ENCODE results near the gene SYP.

Gene SYP

DNA sequence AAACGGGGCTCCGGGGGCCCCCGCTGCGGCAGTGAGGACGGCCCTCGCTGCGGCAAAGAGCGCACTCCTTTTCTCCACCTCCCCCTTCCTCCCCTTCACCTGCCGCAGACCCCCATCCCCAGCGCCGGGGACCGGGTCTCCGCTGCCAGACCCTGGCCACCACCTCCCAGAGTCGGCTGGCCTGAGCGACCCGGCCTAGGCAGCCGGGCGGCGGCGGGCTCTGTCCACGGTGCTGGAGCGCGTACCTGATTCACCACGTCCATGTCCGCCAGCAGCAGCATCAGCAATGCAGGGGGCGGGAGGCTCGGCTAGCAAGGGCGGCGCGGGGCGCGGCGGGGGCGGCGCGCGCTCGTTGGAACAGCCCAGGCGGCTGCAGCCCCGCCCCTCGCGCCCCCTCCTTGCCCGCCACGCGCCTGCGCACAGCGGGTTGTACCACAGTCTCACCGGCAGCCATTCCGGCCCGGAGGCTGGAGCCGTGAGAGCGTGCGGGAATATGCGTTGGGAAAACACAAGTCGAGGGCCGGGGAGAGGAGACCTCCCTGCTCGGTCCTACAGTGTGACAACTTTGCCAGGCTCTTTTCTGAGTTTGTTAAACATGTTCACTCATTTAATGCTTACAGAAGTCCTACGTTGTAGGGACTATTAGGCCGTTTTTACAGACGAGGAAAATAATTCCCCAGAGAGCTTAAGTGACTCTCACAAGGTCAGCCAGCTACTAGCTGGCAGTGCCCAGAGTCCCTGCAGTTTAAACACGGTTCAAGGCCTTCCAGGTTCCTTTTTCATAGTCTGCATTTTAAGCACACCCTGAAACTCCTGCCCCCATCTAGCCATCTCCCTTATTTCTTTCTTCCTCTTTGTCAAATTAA lies at the start of gene SYP:
TSS of gene SYP (minus strand) at position 288 of the 866 bp plus-strand sequence. CDS start at position 281, 7 bp downstream.
- in situ Hi-C loops (cut with MboI; ENCODE audit: low pct_unique_long_range_greater_than_20kb, low sequenced_read_pairs), result no loop called here
- peak; percentile 93 for DNase-seq

DNA sequence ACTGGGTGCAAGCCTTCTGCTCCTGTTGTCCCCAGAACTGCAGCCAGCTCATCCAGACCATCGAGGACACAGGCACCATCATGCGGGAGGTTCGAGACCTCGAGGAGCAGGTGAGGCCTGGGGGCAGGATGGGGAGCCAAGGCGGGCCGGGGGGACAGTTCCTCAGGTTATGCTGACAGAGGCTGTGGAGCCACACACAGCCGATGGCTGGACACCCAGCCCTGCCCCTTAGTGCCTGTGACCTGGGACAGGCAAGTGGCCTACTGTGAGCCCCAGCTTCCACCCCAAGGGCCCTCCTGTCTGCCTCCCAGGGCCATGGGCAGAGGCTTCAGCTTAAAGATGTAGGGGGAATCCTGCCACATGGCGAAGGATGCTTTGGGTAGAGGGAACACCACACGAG lies 49.6 kb upstream of the SYP start:
- in situ Hi-C loops (cut with MboI; ENCODE audit: low pct_unique_long_range_greater_than_20kb, low sequenced_read_pairs), result no loop called here

DNA sequence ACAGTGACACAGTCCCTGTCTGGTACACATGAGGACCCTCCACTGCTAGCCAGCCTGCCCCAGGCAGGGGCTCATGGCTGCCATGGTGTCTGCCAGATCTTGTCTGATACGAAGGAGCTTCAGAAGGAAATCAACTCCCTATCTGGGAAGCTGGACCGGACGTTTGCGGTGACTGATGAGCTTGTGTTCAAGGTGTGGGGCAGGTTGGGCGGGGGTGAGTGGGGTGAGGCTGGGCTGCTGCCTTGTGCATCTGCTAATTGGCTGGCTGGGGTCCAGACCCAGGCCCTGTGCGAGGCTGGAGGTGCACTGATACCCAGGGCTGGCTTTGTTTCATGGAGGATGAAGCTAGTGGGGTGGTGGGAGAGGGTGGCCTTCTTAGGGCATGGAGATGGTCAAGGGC lies 49.1 kb upstream of the SYP start:
- no peak for DNase-seq
- in situ Hi-C loops (cut with MboI; ENCODE audit: low pct_unique_long_range_greater_than_20kb, low sequenced_read_pairs), result no loop called here

More for the DNA sequence above, 49.6 kb upstream of the SYP start:
- DNase-seq, result no peak

DNA sequence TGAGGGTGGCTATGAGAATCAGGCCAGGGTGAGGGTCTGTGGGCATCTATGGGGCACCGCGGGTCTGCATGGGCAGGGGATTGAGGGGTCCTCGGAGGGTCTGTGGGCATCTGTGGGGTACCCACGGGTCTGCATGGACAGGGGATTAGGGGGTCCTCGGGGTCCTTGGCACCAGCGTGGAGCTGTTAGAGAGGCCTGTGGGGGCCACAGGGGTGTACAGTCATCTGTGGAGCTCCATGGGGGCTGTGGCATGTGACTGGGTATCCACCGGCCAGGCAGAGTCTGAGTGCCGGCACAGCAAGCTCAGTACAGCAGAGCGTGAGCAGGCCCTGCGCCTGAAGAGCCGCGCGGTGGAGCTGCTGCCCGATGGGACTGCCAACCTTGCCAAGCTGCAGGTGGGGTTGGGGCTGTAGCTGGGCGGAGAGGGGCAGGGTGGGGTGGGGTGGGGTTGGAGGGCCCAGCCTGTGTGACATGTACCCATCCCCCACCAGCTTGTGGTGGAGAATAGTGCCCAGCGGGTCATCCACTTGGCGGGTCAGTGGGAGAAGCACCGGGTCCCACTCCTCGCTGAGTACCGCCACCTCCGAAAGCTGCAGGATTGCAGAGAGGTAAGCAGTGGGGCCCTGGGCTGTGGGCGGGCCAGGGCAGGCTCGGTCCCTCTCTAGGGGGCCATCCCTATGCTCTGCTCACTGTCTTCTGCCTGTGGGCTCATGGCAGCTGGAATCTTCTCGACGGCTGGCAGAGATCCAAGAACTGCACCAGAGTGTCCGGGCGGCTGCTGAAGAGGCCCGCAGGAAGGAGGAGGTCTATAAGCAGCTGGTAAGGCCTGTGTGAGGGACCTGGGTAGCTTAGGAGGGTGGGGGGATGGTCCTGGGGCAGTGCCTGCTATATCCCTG lies 48.2 kb upstream of the SYP start:
- no peak for DNase-seq
- in situ Hi-C loops (cut with MboI; ENCODE audit: low pct_unique_long_range_greater_than_20kb, low sequenced_read_pairs), result no loop called here

DNA sequence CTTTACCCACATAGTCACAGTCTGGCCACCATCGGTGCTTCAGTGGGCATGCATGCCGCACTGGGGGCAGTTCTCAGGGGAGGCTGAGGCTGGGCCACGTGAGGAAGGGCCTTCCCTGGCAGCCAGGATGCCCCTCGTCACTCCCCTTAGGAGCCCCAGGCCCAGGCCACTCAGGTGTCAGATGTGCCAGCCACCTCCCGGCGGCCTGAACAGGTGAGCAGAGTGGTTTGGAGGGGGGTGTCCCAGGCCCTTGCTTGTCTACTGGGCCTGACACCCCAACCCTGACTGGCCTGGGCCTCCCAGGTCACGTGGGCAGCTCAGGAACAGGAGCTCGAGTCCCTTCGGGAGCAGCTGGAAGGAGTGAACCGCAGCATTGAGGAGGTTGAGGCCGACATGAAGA lies 47.4 kb upstream of the SYP start:
- in situ Hi-C loops (cut with MboI; ENCODE audit: low pct_unique_long_range_greater_than_20kb, low sequenced_read_pairs), result no loop called here
- no peak for DNase-seq

DNA sequence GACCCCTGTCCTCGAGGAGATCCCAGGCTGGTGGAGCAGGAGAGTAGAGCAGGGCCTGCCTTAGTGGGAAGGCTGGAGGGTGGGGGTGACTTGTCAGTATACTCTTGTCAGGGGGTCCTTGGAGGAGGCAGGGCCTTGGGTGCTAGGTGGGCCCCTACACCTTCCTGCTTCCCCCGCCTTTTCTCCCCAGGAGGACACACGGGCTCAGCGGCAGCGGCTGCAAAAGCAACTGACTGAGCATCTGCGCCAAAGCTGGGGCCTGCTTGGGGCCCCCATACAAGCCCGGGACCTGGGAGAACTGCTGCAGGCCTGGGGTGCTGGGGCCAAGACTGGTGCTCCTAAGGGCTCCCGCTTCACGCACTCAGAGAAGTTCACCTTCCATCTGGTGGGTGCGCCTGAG lies 46.5 kb upstream of the SYP start:
- in situ Hi-C loops (cut with MboI; ENCODE audit: low pct_unique_long_range_greater_than_20kb, low sequenced_read_pairs), result no loop called here
- no peak for DNase-seq

DNA sequence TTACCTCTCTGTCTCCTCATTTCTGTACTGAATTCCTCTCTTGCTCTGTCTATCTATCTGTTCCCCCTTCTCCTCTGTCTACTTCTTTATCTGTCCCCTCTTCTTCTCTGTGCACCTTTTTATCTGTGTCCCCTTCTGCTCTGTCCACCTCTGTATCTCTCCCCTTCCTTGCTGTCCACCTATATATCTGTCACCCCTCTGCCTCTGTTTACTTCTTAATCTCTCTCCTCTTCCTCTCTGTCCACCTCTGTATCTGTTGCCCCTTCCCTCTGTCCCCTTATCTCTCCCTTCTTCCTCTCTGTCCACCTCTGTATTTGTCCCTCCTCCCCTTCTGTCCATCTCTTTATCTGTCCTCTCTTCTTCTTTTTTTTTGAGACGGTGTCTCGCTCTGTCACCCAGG lies 44.2 kb upstream of the SYP start:
- in situ Hi-C loops (cut with MboI; ENCODE audit: low pct_unique_long_range_greater_than_20kb, low sequenced_read_pairs), result no loop called here
- DNase-seq, result no peak

DNA sequence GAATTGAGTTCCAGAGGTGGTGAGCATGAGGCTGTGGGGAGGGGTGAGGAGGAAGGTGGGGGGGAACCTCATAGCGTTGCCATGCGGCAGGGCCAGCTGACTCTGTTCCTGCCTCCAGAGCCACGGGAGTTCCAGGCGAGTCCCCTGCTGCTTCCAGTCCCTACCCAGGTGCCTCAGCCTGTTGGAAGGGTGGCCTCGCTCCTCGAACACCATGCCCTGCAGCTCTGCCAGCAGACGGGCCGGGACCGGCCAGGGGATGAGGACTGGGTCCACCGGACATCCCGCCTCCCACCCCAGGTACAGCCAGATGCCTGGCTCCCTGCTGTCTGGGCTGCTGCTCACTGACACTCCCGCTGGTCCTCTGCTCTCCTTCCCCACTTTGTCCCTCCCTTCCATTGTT lies 43.2 kb upstream of the SYP start:
- no peak for DNase-seq
- in situ Hi-C loops (cut with MboI; ENCODE audit: low pct_unique_long_range_greater_than_20kb, low sequenced_read_pairs), result no loop called here

DNA sequence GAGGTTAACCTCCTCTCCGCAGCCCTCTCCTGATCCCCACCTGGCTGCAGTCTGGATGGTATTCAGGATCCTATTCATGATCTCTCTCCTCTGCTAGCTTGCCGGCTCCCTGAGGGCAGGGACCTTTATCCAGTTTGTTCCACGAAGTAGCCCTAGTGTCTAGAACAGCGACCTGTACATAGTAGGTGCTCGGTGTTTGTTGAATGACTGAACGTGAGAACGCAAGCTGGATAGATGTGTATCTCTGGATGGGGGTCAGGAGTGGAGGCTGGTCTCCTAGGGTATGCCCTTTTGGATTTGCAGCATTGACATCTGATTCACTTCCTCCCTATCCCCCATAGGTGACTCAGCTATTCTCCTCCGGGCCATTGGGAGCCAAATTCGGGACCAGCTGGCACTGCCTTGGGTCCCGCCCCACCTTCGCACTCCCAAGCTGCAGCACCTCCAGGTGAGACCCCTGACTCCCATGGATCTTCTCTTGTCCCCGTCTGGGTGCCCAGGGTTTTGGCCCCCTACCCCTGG lies 42.6 kb upstream of the SYP start:
- in situ Hi-C loops (cut with MboI; ENCODE audit: low pct_unique_long_range_greater_than_20kb, low sequenced_read_pairs), result no loop called here
- DNase-seq, result no peak

DNA sequence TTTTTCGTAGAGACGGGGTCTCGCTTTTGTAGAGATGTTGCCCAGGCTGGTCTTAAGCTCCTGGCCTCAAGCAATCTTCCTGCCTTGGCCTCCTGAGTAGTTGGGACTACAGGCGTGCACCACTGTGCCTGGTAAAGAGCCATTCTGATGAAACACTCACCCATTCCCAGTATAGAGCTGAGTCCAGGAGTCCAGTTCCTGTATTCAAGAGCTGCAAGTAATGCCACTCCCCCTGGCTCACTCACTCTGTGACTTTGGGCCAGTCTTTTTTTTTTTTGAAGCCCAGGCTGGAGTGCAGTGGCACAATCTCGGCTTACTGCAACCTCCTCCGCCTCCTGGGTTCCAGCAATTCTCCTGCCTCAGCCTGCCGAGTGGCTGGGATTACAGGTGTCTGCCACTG lies 38.7 kb upstream of the SYP start:
- in situ Hi-C loops (cut with MboI; ENCODE audit: low pct_unique_long_range_greater_than_20kb, low sequenced_read_pairs), result no loop called here
- DNase-seq, result no peak

DNA sequence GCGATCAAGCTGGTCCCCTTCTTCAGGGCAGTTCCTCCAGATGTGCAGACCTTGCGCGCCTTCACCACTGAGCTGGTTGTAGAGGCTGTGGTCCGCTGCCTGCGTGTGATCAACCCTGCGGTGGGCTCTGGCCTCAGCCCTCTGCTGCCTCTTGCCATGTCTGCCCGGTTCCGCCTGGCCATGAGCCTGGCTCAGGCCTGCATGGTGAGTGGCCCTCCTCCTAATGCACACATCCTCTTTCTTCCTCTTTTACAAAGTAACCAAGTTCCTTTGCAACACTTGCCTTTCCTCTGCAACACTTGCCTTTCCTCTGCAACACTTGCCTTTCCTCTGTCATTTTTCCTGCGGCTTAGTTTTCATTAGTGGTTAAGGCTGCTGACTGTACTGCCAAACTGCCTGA lies 37.1 kb upstream of the SYP start:
- in situ Hi-C loops (cut with MboI; ENCODE audit: low pct_unique_long_range_greater_than_20kb, low sequenced_read_pairs), result no loop called here
- DNase-seq, result peak; percentile 89

DNA sequence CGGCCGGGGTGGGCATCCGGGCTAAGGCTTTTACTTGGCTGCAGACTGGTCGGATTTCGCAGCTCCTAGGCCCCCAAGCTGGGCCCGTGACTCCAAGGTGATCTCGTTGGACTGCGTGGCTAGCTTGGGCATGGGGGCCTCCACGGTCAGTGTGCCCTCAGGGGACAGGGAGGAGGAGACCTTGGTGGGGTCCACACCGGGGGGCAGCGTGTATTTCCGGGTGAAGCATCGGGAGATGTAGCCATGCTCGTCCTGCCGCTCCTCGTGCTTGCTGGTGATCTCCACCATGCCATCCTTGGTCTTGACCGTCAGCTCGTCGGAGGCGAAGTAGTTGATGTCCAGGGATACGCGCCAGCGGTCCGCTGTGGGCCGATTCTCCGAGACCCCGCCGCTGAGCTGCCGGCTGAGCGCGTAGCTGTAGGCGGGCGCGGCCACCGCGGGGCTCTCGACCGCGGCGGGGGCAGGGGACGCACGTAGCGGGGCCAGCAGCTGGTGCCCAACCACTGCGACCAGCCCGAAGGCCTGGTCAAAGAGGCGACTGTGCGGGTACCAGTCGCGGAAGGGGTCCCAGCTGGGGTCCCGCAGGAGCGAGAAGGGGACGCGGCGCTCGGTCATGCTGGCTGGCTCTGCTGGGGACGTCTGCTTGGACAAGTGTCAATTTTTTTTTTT lies 34.0 kb upstream of the SYP start:
- in situ Hi-C loops (cut with MboI; ENCODE audit: low pct_unique_long_range_greater_than_20kb, low sequenced_read_pairs), result no loop called here
- DNase-seq, result no peak

DNA sequence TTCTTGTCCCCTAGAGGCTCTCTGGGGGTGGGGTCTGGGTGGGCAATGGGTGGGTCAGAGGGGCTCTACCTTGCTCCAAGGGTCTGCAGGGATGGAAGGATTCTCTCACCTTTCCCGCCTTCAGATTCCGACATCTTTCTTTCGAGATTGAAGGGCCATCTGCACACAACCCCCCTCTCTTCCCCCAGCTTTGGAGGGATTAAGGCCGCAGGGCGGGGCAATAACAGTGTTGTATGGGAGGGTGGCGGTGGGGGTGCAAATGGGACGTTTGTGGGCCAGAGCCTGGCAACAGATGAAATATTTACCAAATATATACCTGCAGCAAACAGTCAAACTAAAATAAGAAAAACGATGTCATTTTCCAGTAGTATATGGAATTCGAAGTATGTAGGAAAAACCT lies 33.2 kb upstream of the SYP start, which contains the start of gene CACNA1F:
TSS of gene CACNA1F (minus strand) at position 165 of the 400 bp plus-strand sequence. CDS start at position 134, 31 bp downstream.
- no peak for DNase-seq
- in situ Hi-C loops (cut with MboI; ENCODE audit: low pct_unique_long_range_greater_than_20kb, low sequenced_read_pairs), result no loop called here

DNA sequence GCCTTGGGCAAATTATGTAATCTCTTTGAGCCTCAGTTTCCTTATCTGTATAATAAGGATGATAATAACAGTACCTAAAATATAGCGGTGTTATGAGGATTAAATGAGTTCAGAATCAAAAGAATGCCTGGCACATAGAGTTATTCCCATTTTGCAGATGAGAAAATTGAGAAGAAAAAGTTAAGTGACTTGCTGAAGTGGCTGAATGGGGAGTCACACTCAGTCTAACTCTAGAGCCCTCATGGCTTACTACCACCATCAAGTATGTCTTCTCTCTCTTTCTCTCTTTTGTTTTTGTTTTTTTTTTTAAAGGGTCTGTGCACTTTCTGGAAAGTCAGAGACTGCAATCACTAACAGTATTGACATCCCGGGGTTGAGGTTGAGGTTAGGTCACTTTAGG lies 32.5 kb upstream of the SYP start:
- DNase-seq, result no peak
- in situ Hi-C loops (cut with MboI; ENCODE audit: low pct_unique_long_range_greater_than_20kb, low sequenced_read_pairs), result no loop called here

DNA sequence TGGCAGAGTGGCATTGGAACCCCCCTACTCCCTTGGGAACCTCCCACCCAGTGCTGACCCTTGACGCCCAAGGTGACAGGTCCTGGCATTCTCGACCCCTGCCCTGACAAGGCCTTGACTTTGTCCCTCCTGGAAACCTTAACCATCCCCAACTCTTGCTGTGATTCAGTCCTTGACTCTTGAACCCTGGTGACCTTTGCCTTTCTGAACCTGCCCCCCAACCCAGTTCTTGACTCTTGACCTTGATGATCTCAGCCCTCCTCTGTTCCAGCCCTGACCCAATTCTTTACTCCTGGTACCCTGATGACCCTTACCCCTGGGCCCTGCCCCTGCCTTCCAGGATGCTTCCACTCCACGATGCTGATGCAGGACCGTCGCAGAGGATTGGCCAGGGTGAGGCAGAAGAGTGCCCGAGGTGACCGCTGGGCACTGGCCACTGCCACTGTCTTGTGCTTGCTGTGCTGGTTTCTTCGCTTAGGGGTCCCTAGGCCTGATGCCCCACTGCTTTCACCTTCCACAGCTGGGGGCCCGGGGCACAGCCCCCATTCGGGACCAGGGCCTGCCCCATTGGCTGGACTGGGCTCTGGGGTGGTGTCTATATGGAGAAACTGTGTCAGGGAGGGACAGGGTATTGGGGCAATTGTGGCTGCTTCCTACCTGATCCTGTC lies 31.5 kb upstream of the SYP start:
- no peak for DNase-seq
- in situ Hi-C loops (cut with MboI; ENCODE audit: low pct_unique_long_range_greater_than_20kb, low sequenced_read_pairs), result no loop called here

DNA sequence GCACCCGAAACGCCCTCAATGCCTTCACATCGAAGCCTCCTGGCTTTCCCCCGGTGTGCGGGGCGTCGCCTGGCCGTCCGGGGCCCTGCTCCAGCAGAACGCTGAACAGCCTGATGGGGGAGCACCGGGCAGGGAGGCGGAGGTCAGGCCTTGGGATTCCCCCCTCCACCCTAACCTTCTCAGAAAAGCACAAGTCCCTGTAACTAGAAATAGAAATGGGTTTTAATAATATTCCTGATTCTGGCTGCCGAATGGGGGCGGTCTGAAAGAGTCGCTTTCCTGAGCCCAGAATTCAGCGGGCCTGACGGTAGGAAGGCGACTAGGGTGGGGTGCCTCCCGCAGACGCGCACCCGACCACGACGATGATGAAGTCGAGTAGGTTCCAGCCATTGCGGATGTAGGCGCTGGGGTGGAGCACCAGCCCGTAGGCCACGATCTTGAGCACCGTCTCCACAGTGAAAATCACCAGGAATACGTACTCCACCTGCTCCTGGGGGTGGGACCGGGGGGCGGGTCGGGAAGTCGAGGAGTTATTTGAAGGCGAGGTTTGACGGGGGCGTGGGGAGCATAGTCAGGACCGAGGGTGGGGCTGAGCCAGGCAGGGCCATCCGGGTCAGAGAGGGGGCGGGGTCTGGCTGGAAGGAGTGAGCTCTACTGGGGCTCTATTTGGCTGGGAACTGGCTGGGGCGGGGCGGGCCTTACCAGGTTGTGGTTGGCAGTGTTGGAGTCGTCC lies 30.7 kb upstream of the SYP start:
- in situ Hi-C loops (cut with MboI; ENCODE audit: low pct_unique_long_range_greater_than_20kb, low sequenced_read_pairs), result no loop called here
- DNase-seq, result no peak

DNA sequence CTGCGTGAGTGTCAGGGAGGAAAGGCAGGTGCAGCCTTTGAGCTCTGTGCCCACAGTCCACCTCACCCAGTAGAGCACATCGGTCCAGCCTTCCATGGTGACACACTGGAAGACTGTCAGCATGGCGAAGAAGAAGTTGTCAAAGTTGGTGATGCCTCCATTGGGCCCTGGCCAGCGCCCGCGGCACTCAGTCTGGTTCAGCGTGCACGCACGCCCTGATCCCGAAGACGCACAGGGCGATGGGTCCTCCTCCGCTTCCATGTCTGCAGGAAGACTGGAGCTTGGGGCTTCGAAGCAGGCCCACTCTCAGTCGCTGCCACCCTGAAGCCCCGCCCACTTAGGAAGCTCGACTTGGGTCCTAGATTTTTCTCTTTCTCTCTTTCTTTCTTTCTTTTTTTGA lies 28.2 kb upstream of the SYP start:
- in situ Hi-C loops (cut with MboI; ENCODE audit: low pct_unique_long_range_greater_than_20kb, low sequenced_read_pairs), result no loop called here
- no peak for DNase-seq

DNA sequence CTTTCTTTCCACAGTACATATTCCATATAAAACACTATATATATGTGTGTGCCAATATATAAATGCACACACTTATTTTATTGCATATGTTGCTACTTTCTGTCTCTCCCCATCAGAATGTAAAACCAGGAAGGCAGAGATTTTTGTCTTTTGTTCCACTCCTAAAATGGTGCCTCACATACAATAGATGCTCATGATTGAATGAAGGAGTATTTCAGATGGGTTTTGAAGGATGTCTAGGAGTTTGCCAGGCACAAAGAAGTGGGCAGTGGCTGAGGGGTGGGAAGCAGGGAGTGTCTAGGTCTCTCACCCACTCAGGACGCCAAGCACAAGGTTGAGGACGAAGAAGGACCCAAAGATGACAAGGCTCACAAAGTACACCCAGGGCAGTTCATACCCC lies 27.7 kb upstream of the SYP start:
- in situ Hi-C loops (cut with MboI; ENCODE audit: low pct_unique_long_range_greater_than_20kb, low sequenced_read_pairs), result no loop called here
- no peak for DNase-seq
